Fibroblast of gingiva (primary cell): ENCODE measurements around the gene CAMK4.
"Not testable (repeated sequence)": the region's sequence is repeated elsewhere in the genome, so short reads cannot be mapped to it uniquely, and the experiment has no call there.

Source experiments
- DNase-seq: peaks from one replicate; pipeline ENCODE4 v3.0.0-alpha.2; 2011; ENCODE audit warnings: low read depth

Gene CAMK4

GRCh38 chr5:111311666-111312065 is 87.5 kb downstream of the CAMK4 start:
- no peak for DNase-seq

- DNase-seq, result no peak
These were observed 89.0 kb downstream of the CAMK4 start for GRCh38 chr5:111313017-111313724.

GRCh38 chr5:111320953-111321352 is 96.8 kb downstream of the CAMK4 start:
- DNase-seq, result no peak

GRCh38 chr5:111321376-111321775 is 97.2 kb downstream of the CAMK4 start:
- no peak for DNase-seq

GRCh38 chr5:111326551-111326950 is 102.4 kb downstream of the CAMK4 start:
- DNase-seq, result no peak

GRCh38 chr5:111337133-111337532 is 112.9 kb downstream of the CAMK4 start:
- no peak for DNase-seq

- DNase-seq, result no peak
These were observed 113.5 kb downstream of the CAMK4 start for GRCh38 chr5:111337688-111338087.

- peak; percentile 7 for DNase-seq
These were observed 121.5 kb downstream of the CAMK4 start for GRCh38 chr5:111345731-111346130.

GRCh38 chr5:111347021-111347420 is 122.8 kb downstream of the CAMK4 start:
- DNase-seq, result no peak

- DNase-seq, result no peak
These were observed 124.6 kb downstream of the CAMK4 start for GRCh38 chr5:111348661-111349329.

- no peak for DNase-seq
These were observed 125.2 kb downstream of the CAMK4 start for GRCh38 chr5:111349429-111349828.

GRCh38 chr5:111353035-111353434 is 128.9 kb downstream of the CAMK4 start:
- DNase-seq, result peak; percentile 3

GRCh38 chr5:111358726-111359125 is 134.5 kb downstream of the CAMK4 start:
- not testable (repeated sequence) for DNase-seq

- DNase-seq, result no peak
These were observed 136.0 kb downstream of the CAMK4 start for GRCh38 chr5:111360173-111360572.

GRCh38 chr5:111364992-111365391 is 140.8 kb downstream of the CAMK4 start:
- DNase-seq, result no peak

- DNase-seq, result no peak
These were observed 142.2 kb downstream of the CAMK4 start for GRCh38 chr5:111366388-111366787.

GRCh38 chr5:111367115-111367514 is 142.9 kb downstream of the CAMK4 start:
- DNase-seq, result no peak

- no peak for DNase-seq
These were observed 148.6 kb downstream of the CAMK4 start for GRCh38 chr5:111372799-111373198.

- DNase-seq, result no peak
These were observed 150.2 kb downstream of the CAMK4 start for GRCh38 chr5:111374380-111374779.

- DNase-seq, result no peak
These were observed 151.5 kb downstream of the CAMK4 start for GRCh38 chr5:111375645-111376044.

GRCh38 chr5:111377306-111377705 is 153.1 kb downstream of the CAMK4 start:
- no peak for DNase-seq

GRCh38 chr5:111379391-111379816 is 155.2 kb downstream of the CAMK4 start:
- no peak for DNase-seq

GRCh38 chr5:111383288-111383970 is 159.2 kb downstream of the CAMK4 start:
- no peak for DNase-seq
